ENCODE measurements around the gene ZNF319.

DNA sequence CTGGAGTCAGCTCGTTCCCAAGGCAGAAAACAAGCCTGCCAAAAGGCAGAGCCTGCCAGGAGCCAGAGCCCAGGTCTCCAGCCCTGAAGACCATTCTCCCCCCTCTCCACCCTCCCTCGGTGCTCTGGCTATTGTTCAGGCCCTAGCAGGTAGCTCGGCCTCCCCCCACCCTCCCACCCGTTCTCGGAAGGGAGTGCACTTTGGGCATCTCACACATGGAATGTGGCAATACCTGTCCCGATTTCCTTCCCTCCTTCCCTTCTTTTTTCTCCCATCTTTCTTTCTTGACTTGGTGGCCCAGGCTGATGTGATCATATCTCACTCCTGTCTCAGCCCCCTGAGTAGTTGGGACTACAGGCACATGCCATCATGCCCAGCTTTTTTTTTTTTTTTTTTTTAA lies 41.9 kb downstream of the ZNF319 start:
- no peak for TF ChIP-seq CTCF (IDR thresholded peaks at IDR 0.05)
- TF ChIP-seq POLR2AphosphoS5 (IDR thresholded peaks at IDR 0.05): no peak
- TF ChIP-seq POLR2A (IDR thresholded peaks at IDR 0.05): no peak

All from stomach (tissue), 4 donors.